GM21390 (cell line): Measurements from ENCODE around the gene PDE11A.

Experiments
- ATAC-seq: cut with Tn5 transposase; IDR thresholded peaks from one replicate; pipeline ENCODE4 v1.9.1; 2021; ENCODE audit not compliant: unreplicated experiment

The PDE11A gene

DNA sequence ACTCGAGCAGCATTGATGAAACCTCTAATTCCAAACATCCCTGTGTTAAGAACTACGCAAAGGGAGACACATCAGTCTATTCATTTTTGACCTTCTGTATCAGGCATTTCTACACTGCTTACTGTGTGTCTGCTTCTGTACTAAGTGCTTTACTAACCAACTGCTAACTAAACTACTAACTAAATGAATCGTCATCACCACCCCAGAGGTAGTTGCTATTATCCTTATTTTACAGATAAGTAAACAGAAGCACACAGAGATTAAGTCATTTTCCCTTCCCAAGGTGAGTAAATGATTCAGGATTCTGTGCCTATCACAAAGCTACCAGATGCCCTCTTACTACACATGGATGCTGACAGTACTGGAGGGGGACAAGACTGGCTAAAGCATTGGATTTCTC is 395.9 kb downstream of the PDE11A start:
- no peak for ATAC-seq

DNA sequence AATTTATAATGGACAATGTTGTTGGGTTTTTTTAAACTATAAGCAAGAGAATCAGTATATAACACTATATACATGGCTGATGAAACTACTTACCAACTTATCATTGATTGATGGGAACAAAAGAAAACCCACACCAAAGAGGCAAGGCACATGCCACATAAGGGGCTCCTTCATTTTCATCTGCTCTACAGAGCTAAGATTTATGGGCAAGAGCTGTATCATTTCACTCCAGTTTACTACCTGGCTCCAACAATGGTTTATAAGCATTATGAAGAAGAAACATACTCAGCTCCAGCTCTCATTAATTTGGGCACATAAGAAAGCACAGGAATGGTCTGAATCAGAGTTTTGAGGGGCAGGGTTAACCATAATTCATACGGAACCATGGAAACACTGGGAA is 396.8 kb downstream of the PDE11A start:
- no peak for ATAC-seq

DNA sequence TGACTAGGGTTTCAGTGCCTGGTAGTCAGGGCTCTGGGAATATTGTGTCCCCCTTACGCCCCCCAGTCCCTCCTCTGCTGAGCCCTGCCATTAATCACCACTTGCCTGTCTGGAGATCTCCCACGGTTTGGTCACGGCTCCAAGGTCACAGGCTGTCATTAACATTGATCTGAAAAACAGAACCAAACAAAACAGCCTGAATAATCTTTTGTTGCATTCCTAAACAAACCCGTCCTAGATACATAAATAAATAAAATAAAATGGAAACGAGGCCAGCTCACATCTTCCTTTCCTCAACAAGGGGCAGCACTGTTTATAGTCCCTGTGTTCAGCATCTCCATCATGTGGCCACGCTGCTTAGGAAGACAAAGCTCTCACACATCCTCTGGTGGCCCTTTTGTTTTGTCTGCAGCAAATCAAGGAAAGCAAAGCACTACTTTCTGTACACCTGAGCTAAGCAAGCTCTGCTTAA is 397.2 kb downstream of the PDE11A start:
- no peak for ATAC-seq

DNA sequence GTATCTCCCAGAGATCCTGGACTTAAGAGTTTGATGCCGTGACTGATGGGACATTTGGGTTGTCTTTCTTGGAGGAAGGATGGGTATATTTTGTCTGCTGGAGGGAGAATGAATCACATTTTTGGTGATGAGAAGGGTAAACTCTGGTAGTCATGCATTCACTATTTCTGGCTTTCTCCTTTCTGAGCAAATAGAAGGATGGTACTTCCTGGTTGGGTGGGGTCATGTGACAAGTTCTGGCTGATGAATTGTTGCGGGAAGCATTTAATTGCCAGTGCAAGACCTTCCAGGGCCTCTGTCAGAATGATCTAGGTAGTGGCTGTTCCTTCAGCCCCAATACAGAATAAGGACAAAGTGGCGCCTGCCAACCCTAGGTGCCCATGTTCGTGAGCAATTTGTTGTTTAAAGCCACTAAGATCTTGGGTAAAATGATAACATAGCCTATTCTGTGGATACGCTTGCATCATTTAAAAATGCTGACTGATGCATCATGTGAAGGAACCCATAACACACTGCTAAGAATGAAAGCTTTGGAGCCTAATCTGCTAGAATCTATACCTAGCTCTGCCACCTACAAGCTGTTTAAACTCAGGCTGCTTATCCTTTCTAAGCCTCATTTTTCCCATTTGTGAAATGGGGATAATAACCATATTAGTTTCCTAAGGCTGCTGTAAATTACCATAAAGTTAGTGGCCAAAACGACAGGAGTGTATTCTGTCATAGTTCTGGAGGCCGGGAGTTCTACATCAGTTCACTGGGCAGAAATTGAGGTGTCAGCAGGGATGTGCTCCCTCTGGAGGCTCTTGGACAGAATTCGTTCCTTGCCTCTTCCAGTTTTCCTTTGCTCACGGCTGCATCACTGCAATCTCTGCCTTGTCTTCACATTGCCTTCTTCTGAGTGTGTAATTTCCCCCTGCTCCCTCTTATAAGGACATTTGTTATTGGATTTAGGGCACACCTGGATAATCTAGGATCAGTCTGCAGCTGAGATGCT is 398.7 kb downstream of the PDE11A start:
- ATAC-seq: no peak

DNA sequence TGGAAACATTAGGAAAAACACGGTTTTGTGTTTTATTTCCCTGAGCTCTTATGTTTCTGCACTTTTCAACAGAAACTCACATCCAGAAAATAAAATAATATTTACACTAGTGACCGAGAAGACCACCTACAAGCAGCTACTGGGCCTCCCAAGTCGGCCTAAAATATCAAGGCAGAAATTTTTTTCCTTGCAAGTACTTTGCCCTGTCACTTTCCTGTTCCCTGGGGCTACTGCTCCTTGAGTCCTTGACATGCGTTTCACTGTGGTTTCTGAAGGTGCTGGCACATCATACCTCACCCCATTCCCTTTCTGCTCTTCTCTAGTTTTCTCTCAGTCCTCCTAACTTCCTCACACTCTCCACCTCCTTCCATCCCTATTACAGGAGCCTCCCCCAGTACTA is 400.9 kb downstream of the PDE11A start:
- ATAC-seq: no peak

DNA sequence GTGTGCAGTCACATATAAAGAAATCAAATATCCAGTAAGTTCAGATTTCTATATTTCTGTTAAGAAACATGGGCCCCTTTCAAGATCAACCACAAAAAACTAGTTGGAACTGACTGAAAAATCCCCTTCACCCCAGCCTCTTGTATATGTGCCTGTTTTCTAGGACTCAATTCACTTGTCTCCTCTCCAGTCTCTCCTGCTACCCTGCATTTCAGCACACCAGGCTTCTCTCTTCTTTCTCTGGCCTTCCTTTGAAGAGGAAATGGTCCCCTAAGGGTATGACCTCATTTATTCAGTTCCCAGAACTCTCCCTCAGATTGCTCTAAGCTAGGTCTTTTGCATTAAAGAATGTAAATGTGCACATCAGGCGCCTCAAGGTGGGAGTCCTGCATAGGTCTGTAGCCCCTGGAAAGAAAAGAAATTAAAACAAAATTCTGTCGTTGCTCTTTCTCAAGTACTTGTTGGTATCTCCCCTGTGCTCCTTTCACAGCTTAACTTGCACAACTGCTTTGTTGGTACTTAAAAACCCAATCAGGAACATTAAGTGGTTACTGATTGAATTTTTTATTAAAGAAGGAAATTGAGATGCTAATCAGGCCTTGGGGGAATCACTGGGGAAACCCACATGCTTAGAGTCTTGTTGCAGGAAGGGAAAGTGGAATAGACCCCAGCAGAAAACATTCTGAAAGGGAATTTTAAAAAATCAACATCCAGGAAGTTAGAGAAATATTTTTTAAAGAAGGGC is 401.6 kb downstream of the PDE11A start:
- peak; percentile 70 for ATAC-seq

DNA sequence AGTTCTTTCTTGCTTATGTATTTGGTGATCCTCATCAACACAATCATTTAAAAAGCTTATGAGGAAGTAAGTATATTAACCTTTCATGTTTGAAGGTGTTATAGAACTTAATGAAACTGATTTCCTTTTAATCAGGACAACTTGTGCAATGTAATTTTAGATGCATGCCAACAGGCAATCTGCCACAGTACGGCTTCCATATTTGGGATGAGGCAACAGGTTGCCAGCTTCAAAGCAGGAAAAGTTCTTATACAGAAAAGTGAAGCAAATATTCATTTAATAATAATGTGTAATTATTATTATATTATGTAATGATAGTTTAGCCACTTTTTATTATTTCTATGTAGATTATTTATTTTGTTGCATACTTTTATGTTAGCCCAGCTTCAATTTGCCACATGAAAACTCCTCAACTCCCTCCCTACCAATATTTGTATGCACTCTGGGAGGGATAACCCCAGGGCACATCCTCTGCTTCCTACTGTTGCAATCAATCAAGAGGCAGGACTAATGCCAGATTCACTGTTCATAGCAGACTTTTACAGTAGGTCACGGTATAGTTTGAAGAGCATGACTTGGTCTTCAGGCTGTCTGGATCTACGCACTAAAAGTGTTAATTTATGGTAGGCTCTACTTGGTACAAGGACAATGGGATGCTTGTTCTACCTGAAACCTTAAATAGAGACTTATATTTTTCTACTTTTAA is 402.8 kb downstream of the PDE11A start:
- no peak for ATAC-seq

DNA sequence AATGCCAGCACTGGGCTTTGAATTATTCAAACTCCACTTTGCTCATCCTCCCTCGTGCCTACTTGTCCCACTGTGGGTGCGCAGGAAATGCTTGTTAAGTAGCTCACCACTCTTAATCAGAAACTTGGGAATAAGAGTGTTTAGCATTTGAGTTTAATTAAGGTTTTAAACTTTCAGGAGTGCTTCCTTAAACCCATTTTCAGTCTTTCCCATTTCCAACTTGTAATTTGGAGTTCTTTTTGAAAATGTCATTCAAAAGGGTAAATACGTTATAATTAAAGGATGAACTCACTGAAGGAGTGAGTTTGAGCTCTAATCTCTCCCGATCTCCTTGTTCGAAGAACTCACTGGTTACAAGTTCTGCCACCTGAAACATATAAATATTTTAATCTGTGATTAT is 403.4 kb downstream of the PDE11A start:
- ATAC-seq: no peak

GRCh38 chr2:177668617-177669016 is 404.0 kb downstream of the PDE11A start:
- ATAC-seq: no peak

DNA sequence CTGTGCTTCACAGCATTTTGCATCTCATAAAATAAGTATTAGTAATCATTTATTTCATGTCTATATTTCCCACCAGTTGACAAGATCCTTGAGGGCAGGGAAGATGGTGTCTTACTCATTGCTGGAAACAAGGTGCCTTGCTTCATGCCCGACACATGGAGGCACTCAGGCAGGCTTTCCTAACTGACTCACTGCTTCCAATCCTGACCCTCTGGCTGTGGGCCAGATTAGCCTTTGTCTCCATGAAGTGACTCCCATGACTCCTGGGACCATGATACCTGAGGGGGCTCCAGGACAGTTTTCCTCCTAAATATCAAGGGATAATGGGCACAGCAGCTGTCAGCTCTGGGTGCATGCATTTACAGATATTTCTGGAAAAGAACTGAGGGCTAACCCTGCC is 405.0 kb downstream of the PDE11A start:
- ATAC-seq: no peak

DNA sequence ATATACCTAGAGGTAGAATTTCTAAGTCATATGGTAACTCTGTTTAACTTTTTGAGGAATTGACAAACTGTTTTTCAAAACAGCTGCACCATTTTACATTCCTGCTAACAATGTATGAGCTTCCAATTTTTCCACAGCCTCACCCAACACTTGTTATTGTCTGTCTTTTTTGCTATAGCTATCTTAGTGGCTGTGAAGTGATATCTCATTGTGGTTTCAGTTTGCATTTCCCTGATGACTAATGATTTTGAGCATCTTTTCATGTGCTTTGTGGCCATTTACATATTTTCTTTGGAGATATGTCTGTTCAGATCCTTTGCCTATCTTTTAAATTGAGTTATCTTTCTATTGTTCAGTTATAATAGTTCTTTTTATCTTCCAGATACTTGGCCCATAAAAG is 406.2 kb downstream of the PDE11A start:
- ATAC-seq: no peak

DNA sequence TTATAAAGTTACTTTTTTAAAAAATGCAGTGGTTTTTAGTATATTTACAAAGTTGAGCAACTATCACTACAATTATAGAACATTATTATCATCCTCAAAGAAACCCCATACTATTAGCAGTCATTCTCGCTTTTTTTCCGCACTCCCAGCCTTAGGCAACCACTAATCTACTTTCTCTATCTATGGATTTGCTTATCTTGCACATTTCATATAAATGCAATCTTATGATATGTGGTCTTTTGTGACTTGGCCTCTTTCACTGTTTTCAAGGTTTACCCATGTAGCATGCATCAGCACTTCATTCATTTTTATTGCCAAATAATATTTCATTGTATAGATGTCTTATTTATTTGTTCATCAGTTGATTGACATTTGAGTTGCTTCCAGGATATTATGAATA is 406.6 kb downstream of the PDE11A start:
- ATAC-seq: no peak

DNA sequence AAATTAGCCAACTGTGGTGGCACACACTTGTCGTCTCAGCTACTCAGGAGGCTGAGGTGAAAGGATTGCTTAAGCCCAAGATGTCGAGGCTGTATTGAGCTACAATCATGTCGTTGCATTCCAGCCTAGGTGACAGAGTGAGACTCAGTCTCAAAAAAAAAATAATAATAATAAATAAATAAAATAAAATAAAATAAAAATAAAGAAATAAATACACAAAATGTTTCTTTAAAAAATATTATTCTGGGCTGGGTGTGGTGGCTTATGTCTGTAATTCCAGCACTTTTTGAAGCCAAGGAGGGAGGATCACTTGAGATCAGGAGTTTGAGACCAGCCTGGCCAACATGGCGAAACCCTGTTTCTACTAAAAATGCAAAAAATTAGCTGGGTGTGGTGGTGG is 407.2 kb downstream of the PDE11A start:
- no peak for ATAC-seq

DNA sequence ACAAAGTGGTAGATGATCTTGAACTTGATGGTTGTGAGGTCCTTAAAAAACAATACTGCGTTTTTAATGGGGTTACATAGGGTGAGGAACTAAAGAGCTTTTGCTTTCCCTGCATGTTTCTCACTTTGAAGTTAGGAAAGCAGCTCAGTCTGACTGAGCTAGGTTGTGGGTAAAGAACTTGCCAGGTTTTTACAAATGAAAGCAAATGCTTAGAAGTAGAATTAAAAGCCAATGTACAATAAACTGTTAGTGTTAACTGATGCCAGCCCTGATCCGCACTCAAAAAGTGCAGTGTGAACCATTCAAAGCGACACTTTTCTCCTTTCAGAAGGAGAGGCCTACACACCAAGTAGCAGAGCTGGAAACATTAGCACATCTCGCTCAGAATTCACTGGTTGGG is 409.7 kb downstream of the PDE11A start:
- no peak for ATAC-seq

- ATAC-seq: no peak
Observed at GRCh38 chr2:177660742-177661141, 411.8 kb downstream of the PDE11A start.

GRCh38 chr2:177658309-177658708 is 414.3 kb downstream of the PDE11A start:
- no peak for ATAC-seq

- no peak for ATAC-seq
Observed at GRCh38 chr2:177651833-177652232, 420.7 kb downstream of the PDE11A start.

DNA sequence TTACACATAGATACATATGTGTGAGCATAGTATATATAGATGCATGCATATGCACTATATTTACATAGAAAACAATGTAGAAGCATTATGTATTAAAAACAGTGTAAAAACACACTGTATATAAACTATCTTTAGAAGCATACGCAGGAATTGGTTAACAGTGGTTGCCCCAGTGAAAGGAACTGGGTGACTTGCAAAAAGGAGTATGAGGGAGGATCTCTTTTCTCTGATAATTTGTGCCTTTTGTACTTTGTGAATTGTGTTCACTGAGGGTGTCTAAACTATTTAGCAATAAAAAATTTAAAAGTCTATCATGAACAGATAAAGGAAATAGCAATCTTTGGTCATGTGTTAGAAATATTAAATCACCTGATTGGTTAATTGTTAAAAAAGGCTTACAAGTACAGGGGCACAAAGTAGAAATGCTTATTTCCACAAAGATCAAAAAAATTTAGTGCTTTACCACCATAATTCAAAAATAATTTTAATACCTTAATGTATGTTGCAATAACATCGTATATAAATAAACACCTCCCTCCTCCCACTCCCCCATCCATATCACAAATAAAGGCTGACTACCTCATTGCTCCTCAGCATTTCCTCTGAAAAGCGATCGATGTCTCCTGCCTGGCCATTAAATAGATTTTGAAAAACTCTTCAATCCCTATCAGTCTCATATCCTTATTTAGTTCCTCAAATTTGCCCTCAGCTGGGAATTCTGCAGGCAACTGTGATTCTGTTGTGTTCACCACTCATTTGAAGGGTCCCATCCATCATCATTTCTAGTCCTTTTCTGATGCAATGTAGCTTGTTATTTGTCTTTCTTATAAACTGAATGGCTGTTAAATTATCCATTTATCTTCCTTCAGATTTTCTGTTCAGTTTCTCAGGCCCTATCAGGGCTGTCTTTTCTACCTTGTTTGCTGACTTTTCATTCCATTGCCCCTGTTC is 422.7 kb downstream of the PDE11A start:
- ATAC-seq: no peak

DNA sequence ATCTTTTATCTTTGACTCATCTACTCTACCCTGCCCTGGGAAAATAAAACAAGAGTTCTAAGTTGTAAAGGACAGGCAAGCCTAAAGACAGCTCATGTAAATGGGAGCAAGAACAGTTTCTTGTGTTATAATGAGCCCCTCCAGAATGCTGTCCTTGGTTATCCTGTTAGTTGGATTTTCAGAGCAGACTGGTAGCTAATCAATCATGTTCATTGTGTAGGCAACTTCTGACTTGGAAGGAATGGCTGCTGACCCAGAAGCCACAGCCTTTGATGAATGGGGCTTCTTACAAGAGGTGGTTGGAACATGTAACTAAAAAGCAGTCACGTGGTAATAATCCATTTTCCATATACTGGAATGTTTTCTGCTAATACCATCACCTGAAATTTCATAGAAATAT is 425.8 kb downstream of the PDE11A start:
- no peak for ATAC-seq

DNA sequence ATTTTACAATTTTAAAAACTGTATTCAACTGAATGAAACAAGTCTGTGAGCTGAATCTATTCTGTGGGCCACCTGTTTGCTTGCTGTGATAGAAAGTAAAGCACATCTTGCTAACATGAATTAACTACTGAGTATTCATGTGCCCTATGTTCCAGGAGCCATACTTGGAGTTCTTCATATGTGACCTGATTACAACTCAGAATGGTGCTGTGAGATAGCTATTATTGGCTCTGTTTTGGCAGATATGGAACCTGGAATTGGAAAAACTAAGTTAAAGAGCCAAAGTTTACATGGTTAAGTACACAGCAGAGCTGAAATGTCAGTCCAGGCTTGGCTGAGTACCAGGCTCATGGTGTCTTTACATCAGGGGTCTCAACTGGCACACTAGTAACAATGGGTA is 426.3 kb downstream of the PDE11A start:
- ATAC-seq: no peak
